MM.1S (cell line): ENCODE results near the gene AMBN.

Experiments
- EZH2 ChIP-seq: fragments of 300-600 bp; sonication (generic); optimal IDR thresholded peaks from 2 replicates; pipeline ENCODE3; 2017; ENCODE audit warnings: low read depth, mild to moderate bottlenecking, antibody characterized with exemption, low read length, mixed read lengths
- EZH2phosphoT487 ChIP-seq: fragments of 300-600 bp; sonication (generic); IDR thresholded peaks from 2 replicates; pipeline ENCODE4 v1.6.1; 2018; ENCODE audit warnings: antibody characterized with exemption, low read length
- TF ChIP-seq, protein P1 (sequence below): fragments of 300-600 bp; sonication (generic); IDR thresholded peaks from 2 replicates; pipeline ENCODE4 v1.5.1; 2016; ENCODE audit warnings: antibody characterized with exemption, low read length, mixed read lengths

DNA sequence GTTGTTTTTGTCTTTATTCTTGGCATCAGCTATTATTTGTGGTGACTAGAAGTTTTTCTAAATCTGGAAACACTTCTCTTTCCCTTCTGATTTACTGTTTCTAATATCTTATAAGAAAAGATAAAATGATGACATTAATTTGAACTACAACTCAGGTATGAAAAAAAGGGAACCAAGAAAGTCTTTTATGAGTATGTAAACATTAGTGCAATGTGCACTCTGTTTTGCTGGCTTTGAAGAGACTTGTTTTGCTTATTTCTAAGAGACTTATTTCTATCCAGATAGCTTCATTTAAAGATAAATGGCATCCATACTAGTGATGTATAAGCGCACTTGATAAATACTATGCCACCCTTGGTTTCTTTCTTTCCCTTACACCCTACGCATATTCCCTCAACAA, 10.1 kb upstream of the AMBN start:
- TF ChIP-seq, protein P1, sequence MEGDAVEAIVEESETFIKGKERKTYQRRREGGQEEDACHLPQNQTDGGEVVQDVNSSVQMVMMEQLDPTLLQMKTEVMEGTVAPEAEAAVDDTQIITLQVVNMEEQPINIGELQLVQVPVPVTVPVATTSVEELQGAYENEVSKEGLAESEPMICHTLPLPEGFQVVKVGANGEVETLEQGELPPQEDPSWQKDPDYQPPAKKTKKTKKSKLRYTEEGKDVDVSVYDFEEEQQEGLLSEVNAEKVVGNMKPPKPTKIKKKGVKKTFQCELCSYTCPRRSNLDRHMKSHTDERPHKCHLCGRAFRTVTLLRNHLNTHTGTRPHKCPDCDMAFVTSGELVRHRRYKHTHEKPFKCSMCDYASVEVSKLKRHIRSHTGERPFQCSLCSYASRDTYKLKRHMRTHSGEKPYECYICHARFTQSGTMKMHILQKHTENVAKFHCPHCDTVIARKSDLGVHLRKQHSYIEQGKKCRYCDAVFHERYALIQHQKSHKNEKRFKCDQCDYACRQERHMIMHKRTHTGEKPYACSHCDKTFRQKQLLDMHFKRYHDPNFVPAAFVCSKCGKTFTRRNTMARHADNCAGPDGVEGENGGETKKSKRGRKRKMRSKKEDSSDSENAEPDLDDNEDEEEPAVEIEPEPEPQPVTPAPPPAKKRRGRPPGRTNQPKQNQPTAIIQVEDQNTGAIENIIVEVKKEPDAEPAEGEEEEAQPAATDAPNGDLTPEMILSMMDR = no peak
- TF ChIP-seq EZH2 (no peak), EZH2phosphoT487 (no peak)
